Mucosa of gallbladder (tissue), 1 donor: ENCODE data around the gene SLC6A12. TPM values are rescaled to one million over a fixed set of nuclear protein-coding genes. Genes with fewer than 3 reads are reported as not detected.

ENCODE experiments used
- DNase-seq: peaks from one replicate; pipeline ENCODE4 v3.0.0-alpha.2; 2020; ENCODE audit warnings: low spot score
- total RNA-seq: library from RNA; stranded (reverse); gene quantifications from one replicate; pipeline ENCODE4 v1.2.1, GENCODE V29; 2021
- donor health status: DM: no; HTN: no; CAD: no.

Gene SLC6A12
- total RNA-seq, 1 donor from 2014 or later: 1.2 TPM

- DNase-seq: no peak
These were observed 21.0 kb upstream of the SLC6A12 start for GRCh38 chr12:234891-235415.

- DNase-seq: no peak
These were observed 20.1 kb upstream of the SLC6A12 start for GRCh38 chr12:234019-234418.

GRCh38 chr12:233615-233968, 19.6 kb upstream of the SLC6A12 start:
- no peak for DNase-seq

GRCh38 chr12:232731-233614, 19.0 kb upstream of the SLC6A12 start:
- DNase-seq: no peak

- DNase-seq: no peak
These were observed 17.1 kb upstream of the SLC6A12 start for GRCh38 chr12:230925-231671.

- no peak for DNase-seq
These were observed 15.7 kb upstream of the SLC6A12 start for GRCh38 chr12:229441-230191.

- DNase-seq: no peak
These were observed 14.9 kb upstream of the SLC6A12 start for GRCh38 chr12:228846-229200.

- no peak for DNase-seq
These were observed 14.2 kb upstream of the SLC6A12 start for GRCh38 chr12:227923-228845.

- DNase-seq: no peak
These were observed 13.4 kb upstream of the SLC6A12 start for GRCh38 chr12:227286-227915.

- no peak for DNase-seq
These were observed 12.4 kb upstream of the SLC6A12 start for GRCh38 chr12:226401-226800.

- DNase-seq: no peak
These were observed 11.1 kb upstream of the SLC6A12 start for GRCh38 chr12:225012-225411.

GRCh38 chr12:224330-224729, 10.4 kb upstream of the SLC6A12 start:
- no peak for DNase-seq

GRCh38 chr12:223841-224240, 9.9 kb upstream of the SLC6A12 start:
- DNase-seq: no peak

GRCh38 chr12:221736-222135, 7.8 kb upstream of the SLC6A12 start:
- DNase-seq: no peak

- no peak for DNase-seq
These were observed 7.1 kb upstream of the SLC6A12 start for GRCh38 chr12:220946-221550.

- DNase-seq: no peak
These were observed 6.5 kb upstream of the SLC6A12 start for GRCh38 chr12:220491-220890.

GRCh38 chr12:219891-220352, 6.0 kb upstream of the SLC6A12 start:
- peak; percentile 71 for DNase-seq

GRCh38 chr12:218728-219590, 5.0 kb upstream of the SLC6A12 start:
- no peak for DNase-seq

- DNase-seq: no peak
These were observed 4.3 kb upstream of the SLC6A12 start for GRCh38 chr12:218221-218620.
